SK-MEL-5 (cell line): ENCODE data around the gene CHST3. TPM values are rescaled to one million over a fixed set of nuclear protein-coding genes. Genes with fewer than 3 reads are reported as not detected.
"Not testable (repeated sequence)": the region's sequence is repeated elsewhere in the genome, so short reads cannot be mapped to it uniquely, and the experiment has no call there.

Experiments
- DNase-seq: peaks from one replicate; pipeline ENCODE4 v3.0.0-alpha.2; 2016; ENCODE audit warnings: low read depth, low spot score
- in situ Hi-C: cut with HindIII; loops from 2 replicates; pipeline ENCODE4 v1.10.0; 2016; ENCODE audit warnings: low sequenced_read_pairs, high pct_unique_total_duplicates, low pct_unique_long_range_greater_than_20kb
- total RNA-seq: library from RNA; depleted of rRNA; stranded (reverse); fragments of >200 nt; shearing (Covaris generic); gene quantifications from 2 replicates; pipeline ENCODE4 v1.2.3, GENCODE V29; 2014

Gene CHST3
- total RNA-seq, 1 experiment from 2014 or later, result 3.1 TPM

DNA sequence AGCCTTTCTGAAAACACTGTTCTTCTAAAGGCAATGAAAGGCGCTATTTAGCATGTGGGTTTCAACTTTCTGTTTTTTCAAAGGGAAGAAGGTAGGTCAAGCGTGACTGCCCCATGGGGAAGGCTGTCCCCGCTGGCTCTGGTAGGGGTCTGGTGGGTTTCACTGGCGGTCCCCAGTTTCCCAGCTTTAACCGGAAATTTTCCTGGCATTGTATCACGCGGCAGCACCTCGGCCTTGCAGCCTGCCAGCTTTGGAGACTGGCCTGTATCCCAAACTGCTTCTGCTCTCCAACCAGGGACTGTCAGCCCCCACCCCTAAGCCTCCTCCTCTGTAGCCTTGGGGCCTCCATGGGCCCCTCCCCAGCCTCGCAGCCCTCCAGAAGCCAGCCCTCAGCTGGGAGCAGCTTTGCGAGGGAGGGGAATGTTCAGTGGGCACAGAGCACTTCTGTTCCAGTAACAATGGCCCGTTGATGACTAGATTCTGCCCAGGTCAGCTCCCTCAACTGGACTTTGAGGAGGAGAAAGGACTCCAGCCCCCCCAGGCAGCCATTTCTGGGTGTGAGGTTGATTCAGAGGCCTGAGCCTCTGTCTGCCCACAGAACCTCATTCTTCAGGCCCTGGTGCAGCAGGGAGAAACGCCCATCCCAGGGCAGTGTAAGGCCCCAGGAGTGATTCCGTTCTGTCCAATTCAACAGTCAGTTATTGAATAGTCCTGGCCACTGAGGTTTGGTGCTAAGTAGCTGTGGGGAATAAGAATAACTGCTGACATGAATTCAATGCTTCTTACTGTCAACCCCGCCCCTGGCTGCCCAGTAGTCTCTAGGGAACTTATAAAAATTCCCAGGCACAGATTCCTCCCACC lies 17.1 kb downstream of the CHST3 start:
- in situ Hi-C loops, result no loop called here
- peak; percentile 96 for DNase-seq

DNA sequence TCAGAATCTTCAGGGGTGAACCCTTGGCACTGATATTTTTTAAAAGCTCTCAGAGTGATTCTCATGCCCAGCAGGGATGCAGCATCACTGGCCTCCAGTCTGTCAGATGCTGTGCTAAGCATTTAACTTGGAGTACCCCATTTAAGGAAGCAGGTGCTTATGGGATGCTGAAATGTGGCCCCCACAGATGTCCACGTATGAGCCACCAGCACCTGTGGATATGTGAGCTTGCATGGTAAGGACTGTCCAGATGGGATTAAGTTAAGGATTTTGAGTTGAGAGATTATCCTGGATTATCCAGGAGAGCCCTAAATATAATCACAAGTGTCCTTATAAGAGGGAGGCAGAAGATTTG lies 17.7 kb downstream of the CHST3 start:
- in situ Hi-C loops, result no loop called here
- no peak for DNase-seq

DNA sequence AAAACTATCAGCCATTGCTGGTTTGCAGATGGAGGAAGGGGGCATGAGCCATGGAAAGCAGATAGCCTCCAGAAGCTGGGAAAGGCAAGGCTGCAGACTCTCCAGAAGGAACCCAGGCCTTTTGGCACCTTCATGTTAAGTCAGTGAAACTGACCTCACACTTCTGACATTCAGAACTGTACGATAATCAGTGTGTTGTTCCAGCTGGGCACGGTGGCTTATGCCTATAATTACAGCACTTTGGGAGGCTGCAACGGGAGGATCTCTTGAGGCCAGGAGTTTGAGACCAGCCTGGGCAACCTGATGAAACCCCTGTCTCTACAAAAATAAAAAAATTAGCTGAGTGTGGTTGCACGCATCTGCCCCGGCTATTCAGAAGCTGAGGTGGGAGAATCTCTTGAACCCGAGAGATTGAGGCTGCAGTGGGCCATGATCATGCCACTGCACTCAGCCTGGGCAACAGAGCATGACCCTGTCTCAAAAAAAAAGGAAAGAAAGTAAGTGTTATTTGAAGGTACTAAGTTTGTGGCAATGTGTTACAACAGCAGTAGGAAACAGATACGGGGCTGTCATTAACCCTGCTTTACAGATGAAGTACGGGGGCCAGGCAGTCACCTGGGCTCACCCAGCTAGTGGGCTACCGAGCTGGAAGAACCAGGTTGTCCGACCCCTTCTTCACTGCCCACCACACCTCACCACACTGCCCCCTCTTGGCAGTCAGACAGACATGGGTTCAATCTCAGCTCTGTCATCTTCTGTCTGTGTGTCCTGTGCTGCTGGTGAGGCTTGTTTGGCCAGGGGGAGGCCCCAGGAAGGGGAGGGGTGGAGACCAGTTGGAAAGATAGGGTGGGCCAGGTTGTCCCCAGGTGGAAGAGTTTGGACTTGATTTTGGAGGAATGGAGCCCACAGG lies 18.3 kb downstream of the CHST3 start:
- no peak for DNase-seq
- in situ Hi-C loops, result no loop called here

DNA sequence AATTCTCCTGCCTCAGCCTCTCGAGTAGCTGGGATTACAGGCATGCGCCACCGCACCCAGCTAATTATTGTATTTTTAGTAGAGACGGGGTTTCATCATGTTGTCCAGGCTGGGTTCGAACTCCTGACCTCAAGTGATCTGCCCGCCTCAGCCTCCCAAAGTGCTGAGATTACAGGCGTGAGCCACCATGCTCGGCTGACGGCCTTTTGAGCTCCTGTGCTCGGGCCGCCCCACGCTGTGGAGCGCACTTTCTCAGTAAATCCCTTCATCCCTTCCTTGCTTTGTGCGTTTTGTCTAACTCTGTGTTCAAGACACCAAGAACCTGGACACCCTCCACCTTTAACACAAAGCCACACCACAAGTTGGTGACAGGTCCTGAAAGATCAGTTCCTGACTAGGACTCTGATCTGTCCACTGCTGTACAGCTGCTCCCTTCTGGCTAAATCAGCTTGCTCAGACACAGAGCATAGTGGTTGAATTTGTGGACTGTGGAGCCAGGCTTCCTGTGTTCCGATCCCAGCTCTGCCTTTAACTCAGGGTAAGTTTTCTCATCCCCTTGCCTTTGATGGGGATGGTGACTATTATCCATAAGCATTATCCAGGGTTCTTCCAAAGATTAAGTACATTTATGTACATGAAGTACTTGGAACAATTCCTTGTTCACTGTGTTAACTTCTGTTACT lies 20.1 kb downstream of the CHST3 start:
- in situ Hi-C loops, result no loop called here
- no peak for DNase-seq

DNA sequence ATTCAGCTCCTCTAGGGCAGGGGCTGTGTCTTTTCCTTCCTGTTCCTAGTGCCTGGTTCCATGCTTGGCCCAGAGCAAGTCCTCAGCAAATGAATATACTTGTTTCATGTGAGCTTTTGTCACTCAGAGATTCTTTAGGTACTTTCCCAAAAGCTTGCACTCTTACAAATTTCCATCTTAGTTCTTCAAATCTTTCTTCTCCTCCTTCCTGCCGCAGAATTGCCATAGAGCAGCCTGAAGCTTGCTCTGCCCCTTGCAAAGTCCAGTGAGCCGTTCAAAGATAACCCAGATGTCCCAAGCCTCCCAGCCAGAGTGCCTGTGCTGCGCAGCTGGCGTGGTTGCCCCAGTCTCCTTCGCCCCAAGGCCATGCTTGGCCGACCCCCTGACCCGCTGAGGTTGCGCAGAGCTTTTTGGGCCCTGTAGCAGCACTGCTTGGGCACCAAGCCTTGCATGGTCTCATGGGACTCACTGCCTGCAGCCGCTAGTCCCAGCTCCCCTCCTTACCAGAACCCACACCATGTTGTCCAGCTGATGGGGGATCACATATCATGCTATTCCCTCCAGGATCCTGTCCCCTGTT lies 20.7 kb downstream of the CHST3 start:
- DNase-seq, result no peak
- in situ Hi-C loops, result no loop called here

DNA sequence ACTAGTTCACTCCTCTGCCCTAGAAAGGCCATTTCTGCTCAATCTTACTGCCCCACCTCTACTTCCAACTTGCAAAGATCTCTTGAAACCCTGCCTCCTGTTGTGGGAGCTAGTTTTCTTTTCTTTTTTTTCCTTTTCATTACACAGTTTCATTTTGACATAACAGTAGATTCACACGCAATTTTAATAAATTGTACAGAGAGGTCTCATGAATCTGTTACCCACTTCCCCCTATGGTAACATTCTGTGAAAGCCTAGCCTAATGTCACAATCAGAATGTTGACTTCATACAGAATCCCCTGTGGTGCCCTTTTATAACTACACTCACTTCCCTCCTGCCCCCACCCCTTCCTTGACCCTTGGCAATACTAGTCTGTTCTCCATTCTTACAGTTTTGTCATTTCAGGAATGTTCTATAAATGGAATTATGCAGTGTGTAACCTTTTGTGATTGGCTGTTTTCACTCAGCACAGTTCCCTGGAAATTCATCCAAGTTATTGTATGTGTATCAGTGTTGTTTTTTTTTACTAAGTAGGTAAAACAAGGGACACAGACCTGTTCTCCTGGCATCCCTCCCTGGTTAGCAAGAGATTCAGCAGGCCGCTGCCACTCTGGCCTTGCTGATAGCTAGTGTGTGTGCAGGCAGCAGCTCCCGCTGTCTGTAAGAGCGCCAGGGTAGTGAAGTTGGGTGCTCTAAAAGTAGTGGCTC lies 21.5 kb downstream of the CHST3 start:
- peak; percentile 24 for DNase-seq
- in situ Hi-C loops, result no loop called here

DNA sequence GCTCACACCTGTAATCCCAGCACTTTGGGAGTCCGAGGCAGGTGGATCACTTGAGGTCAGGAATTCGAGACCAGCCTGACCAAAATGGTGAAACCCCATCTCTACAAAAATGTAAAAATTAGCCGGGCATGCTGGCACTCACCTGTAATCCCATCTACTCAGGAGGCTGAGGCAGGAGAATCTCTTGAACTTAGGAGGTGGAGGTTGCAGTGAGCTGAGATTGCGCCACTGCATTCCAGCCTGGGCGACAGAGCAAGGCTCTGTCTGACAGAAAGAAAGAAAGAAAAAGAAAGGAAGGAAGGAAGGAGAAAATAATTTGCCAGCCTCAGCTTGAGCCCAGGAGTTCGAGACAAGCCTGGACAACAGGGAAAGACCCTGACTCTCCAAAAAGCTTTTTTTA lies 24.7 kb downstream of the CHST3 start:
- in situ Hi-C loops, DNase-seq: not testable (repeated sequence)

DNA sequence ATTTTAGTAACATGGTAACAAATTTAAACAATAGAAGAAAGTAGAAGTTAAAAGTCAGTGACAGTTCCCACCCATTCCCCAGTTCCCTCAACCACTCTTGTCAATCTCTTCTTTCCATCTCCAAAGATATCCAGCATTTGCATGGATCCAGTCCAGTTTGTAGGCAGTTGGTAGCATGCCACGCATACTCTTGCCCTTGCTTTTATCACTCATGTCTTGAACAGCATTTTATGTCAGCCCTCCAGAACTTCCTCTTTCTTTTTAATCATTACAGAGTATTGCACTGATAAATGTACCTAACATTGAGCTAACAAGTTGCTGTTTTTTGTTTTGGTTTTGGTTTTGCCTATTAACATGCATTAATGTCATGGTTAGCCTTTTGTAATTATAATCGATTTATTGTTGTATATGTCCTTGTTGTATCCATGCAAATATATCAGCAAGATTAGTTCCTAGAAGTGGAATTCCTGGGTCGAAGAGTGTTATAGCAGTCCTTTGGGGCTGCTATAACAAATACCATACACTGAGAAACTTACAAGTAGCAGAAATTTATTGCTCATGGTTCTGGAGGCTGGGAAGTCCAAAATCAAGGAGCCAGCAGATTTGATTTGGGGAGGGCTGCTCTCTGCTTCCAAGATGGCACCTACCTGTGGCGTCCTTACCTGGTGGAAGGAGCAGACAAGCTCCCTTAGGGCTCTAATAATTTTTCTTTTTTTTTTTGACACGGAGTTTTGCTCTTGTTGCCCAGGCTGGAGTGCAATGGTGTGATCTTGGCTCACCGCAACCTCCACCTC lies 25.7 kb downstream of the CHST3 start:
- DNase-seq, result no peak
- in situ Hi-C loops, result no loop called here

DNA sequence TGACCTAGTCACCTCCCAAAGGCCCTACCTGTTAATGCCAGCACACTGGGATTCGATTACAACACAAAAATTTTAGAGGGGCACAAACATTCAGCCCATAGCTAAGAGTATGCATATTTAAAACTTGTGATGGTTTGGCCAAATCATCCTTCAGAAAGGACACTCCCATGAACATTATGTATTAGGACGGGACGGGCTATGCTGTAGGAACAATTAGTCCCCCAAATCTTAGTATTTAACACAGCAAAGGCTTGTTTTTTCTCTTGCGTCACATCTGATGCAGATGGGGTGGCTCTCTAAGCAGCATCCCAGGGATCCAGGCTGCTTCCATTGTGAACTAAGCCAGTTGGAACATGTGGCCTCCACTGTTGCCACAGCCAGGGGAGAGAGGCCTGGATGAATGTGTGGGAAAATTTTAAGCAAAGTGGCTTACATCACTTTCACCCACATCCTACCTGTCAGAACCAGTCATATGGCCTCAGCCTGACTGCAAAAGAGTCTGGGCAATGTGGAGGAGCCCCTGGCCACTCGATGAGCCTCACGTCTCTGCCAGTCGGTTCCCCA lies 26.6 kb downstream of the CHST3 start:
- DNase-seq, result no peak
- in situ Hi-C loops, result no loop called here

DNA sequence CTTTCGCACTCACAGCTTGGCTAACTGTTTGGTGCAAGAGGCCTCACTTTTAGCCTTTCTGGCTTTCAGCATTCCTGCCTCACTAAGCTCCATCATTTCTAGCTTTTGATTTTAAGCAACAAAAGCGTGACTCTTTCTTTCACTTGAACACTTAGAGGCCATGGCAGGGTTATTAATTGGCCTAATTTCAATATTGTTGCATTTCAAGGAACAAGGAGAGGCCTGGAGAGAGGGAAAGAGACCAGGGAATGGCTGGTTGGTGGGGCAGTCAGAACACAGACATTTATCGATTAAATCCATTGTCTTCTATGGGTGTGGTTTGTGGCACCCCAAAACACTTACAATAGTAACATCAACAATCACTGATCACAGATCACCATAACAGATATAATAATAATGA lies 31.3 kb downstream of the CHST3 start:
- no peak for DNase-seq
- in situ Hi-C loops, result no loop called here

DNA sequence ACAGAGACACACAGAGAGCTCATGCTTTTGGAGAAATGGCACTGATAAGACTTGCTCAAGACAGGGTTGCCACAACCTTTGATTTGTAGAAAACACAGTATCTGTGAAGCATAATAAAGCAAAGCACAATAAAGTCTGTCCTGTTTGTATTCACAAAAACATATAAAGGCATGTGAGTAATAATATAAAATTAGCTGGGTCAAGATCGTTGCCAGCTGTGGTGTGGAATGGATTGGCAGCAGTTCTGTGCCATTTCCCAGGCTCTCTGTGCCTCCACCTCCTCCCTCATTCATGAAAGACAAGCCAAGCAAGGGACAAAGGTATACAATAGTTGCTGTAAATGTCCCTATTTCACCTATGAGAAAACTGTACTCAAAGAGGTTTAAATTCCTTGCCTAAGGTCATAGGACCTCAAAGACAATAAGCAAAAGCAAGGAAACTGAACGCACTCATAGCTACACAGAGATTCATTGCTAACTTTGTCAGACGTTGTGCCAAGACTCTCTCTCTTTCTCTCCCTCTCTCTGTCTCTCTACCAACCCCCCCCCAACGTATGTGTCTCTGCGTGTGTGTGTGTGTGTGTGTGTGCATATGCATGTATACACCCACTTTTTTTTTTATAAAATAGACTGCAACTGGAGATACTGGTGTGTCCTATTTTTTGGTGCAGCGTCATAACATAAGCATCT lies 31.8 kb downstream of the CHST3 start:
- in situ Hi-C loops, result no loop called here
- DNase-seq, result no peak

DNA sequence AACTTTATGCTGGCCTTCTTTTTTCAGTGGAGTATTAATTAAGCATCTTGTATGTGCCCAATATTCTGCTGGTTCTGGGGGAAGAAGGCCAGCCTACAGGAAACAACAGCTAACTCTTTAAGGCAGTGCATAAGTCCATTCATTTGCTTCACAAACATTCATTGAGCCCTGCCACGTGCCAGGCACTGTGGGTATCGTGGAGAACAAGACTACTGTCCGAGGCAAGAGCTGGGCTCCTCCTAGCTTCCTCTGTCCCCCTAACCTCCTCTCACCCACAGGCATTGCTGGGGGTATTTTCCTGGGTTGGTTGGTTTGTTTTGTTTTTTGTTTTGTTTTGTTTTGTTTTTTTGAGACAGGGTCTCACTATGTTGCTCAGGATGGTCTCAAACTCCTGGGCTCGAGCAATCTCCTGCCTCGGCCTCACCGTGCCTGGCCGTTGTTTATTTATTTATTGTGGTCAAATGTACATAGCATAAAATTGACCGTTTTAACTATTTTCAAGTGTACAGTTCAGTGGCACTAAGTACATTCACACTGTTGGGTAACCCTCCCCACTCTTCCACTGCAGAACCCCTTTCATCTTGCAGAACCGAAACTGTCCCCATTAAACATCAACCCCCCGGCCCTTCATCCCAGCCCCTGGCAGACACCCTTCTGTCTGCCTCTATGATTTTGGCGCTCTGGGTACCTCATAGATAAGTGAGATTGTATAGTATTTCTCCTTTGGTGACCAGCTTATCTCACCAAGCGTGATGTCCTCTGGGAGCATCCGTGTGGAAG lies 32.6 kb downstream of the CHST3 start:
- in situ Hi-C loops, result no loop called here
- DNase-seq, result peak; percentile 65

DNA sequence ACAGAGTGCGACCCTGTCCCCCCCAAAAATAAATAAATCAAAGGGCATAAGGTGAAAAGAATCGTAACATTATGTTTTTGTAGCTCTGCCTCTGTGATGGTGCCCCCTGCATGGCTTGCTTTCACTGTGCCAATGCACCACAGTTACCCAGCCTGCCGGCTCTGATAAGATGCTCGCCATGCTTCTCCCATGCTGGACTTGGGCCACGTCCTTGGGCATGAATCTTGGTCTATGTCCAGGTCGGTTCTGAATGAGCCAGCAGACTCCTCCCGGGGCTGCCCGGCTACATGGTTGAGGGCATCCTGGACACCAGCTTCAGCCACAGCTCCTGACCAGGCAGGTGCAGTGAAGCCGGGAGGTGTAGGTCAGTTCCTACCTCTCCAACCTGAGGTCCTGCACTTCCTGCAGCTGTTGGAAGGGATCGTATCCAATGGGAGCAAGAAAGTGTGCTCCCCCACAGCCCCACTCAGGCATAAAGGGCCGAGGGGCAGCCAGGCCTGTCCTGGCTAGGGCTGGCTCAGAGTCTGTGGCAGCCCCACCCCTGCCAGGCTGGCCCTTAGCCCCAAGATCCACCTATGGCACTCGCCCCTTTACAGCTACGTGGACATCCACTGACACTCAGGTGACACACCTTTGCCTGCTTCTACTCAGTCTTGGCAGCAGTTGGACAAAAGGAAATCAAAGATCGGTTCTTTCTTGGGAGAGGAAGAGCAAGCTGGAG lies 34.1 kb downstream of the CHST3 start:
- in situ Hi-C loops, result no loop called here
- DNase-seq, result no peak

DNA sequence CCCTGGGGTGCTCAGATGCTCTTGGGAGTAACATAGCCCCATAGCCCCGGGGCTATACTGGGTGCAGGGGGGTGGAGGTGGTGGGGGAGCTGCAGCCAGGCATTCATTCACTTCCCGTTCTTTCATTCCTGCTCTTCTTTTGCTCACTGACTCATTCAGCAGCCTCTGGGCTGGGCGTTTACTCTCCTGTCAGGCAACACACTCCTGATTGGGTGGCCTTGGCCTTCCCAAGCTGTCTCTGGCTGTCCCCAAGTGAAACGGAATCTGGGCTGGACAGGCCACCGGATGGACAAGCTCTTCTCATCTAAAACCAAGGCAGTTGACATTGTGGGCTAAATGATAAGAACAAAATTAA lies 34.6 kb downstream of the CHST3 start:
- peak; percentile 32 for DNase-seq
- in situ Hi-C loops, result no loop called here
